HG03520 (cell line): ENCODE data around the gene TRMT112.
A peak's percentile ranks its signal among the peaks of the same experiment; 100 is the strongest.

Experiments
- ATAC-seq: cut with Tn5 transposase; IDR thresholded peaks from one replicate; pipeline ENCODE4 v1.9.1; 2021; ENCODE audit warnings: mild to moderate bottlenecking, moderate library complexity; ENCODE audit not compliant: unreplicated experiment

TRMT112 gene

GRCh38 chr11:64351136-64351631, 33.8 kb upstream of the TRMT112 start:
- no peak for ATAC-seq

- no peak for ATAC-seq
Observed at GRCh38 chr11:64349404-64349803, 32.0 kb upstream of the TRMT112 start.

- ATAC-seq = no peak
Observed at GRCh38 chr11:64349025-64349387, 31.6 kb upstream of the TRMT112 start.

- ATAC-seq = no peak
Observed at GRCh38 chr11:64348383-64349024, 31.1 kb upstream of the TRMT112 start.

GRCh38 chr11:64347193-64347867, 30.0 kb upstream of the TRMT112 start:
- no peak for ATAC-seq

- no peak for ATAC-seq
Observed at GRCh38 chr11:64344787-64345186, 27.4 kb upstream of the TRMT112 start.

GRCh38 chr11:64343767-64344559, 26.6 kb upstream of the TRMT112 start:
- no peak for ATAC-seq

GRCh38 chr11:64342869-64343745, 25.7 kb upstream of the TRMT112 start:
- no peak for ATAC-seq

GRCh38 chr11:64341851-64342791, 24.8 kb upstream of the TRMT112 start:
- ATAC-seq = peak; percentile 42

- ATAC-seq = no peak
Observed at GRCh38 chr11:64341429-64341828, 24.1 kb upstream of the TRMT112 start.

GRCh38 chr11:64340671-64341335, 23.4 kb upstream of the TRMT112 start:
- no peak for ATAC-seq

- ATAC-seq = peak; percentile 36
Observed at GRCh38 chr11:64339754-64340408, 22.5 kb upstream of the TRMT112 start, which contains the start of gene CCDC88B. CCDC88B (plus strand) TSS chr11:64340204; CDS start chr11:64340267, 63 bp downstream.

GRCh38 chr11:64339286-64339685, 21.9 kb upstream of the TRMT112 start:
- ATAC-seq = no peak

GRCh38 chr11:64338716-64339115, 21.4 kb upstream of the TRMT112 start:
- no peak for ATAC-seq

- no peak for ATAC-seq
Observed at GRCh38 chr11:64337538-64338249, 20.3 kb upstream of the TRMT112 start.

GRCh38 chr11:64334764-64335735, 17.7 kb upstream of the TRMT112 start:
- peak; percentile 78 for ATAC-seq

GRCh38 chr11:64333556-64333955, 16.2 kb upstream of the TRMT112 start:
- no peak for ATAC-seq
